Measurements from ENCODE around the gene GPHN. TPM values are rescaled to one million over a fixed set of nuclear protein-coding genes. Genes with fewer than 3 reads are reported as not detected.

GPHN gene
- total and polyA plus RNA-seq, 2 of the 4 experiments (the other 2 are of a cell fraction), result 8.0 to 8.1 TPM

GRCh38 chr14:66634876-66635275 is 126.9 kb downstream of the GPHN start:
- no peak for DNase-seq

More at GRCh38 chr14:66634876-66635275, 126.9 kb downstream of the GPHN start:
- H3K9me3 ChIP-seq (ENCODE audit: control insufficient read depth, insufficient read depth, low read length), result no peaks in the 10 kb centered on the region; the same call in 1 of the 2 replicates
- H3K23ac ChIP-seq (ENCODE audit: low read depth, low read length), result no peak overlapping the region
- no peaks in the 10 kb centered on the region; the same call in 1 of the 2 replicates for H3K4me1 ChIP-seq (ENCODE audit: control insufficient read depth, insufficient read depth, low read length)
- intact Hi-C loops (cut with micrococcal nuclease) (no loop called here), in situ Hi-C loops (cut with MboI; ENCODE audit: low sequenced_read_pairs) (loop anchor here (25.0 kb wide), 1 partner anchor 652 kb away; no protein-coding TSS in a partner anchor), dilution Hi-C loops (cut with HindIII; ENCODE audit: low sequenced_read_pairs, unreplicated experiment) (no loop called here)
- H3K56ac ChIP-seq (ENCODE audit: extremely low read depth, insufficient read depth, low read length), result no peak overlapping the region
- no peak overlapping the region for H4K5ac ChIP-seq (ENCODE audit: low read depth, low read length)
- no peak overlapping the region for H3K9ac ChIP-seq (ENCODE audit: low read depth, low read length)
- no peak overlapping the region for H3K4ac ChIP-seq (ENCODE audit: low read depth, low read length)
- POLR2A ChIA-PET (ENCODE audit: unreplicated experiment), result no interaction called here
- CTCF ChIA-PET, result interaction anchor here (0.5 to 1.3 kb wide), 2 partner anchors 111 to 1454 kb away, joined by 3 read pairs; no protein-coding TSS in a partner anchor
- no peaks in the 10 kb centered on the region for H3K27me3 ChIP-seq (ENCODE audit: control insufficient read depth, insufficient read depth, low read length)
- H3K4me3 ChIP-seq (ENCODE audit: insufficient read depth, low read depth, low read length), result no peak overlapping the region
- H3K14ac ChIP-seq (replicated peaks; ENCODE audit: low read depth, low read length), result no peak overlapping the region
- no peak overlapping the region for H2AK5ac ChIP-seq (ENCODE audit: low read depth, low read length)
- no peak overlapping the region for H2AFZ ChIP-seq (replicated peaks; ENCODE audit: low read length, poor library complexity)
- TF ChIP-seq SMC3 (IDR thresholded peaks at IDR 0.05; ENCODE audit: low read depth, low read length) (no peak), CHD1 (IDR thresholded peaks at IDR 0.05; ENCODE audit: low read depth, low read length) (no peak), CEBPB (IDR thresholded peaks at IDR 0.05; ENCODE audit: low read depth, low read length) (no peak), CTCF (conservative IDR thresholded peaks at IDR 0.05; ENCODE audit: low read depth, low read length) (no peak), RCOR1 (IDR thresholded peaks at IDR 0.05; ENCODE audit: insufficient replicate concordance, low read length) (no peak)
- H3K27ac ChIP-seq (ENCODE audit: insufficient read depth, low read length), result no peak overlapping the region
- ATAC-seq (ENCODE audit: low read depth), result peak; percentile 37; the same call in 1 of the 2 replicates
- no peak overlapping the region for H4K8ac ChIP-seq (ENCODE audit: low read depth in 2 of 2, low read length in 2 of 2)
- no peaks in the 10 kb centered on the region for H3K9me1 ChIP-seq (ENCODE audit: insufficient read depth, low read length)
- BruUV-seq (replicated peaks), result no TSS peak
- no peak overlapping the region for H2BK20ac ChIP-seq (ENCODE audit: low read depth, low read length)
- H2AK9ac ChIP-seq (replicated peaks; ENCODE audit: low read depth, low read length, poor library complexity), result no peak overlapping the region
- no peak overlapping the region for H2BK5ac ChIP-seq (ENCODE audit: low read depth, low read length, poor library complexity, severe bottlenecking)
- no peak overlapping the region for H3K18ac ChIP-seq (ENCODE audit: low read depth, low read length)
- no peak overlapping the region for H4K91ac ChIP-seq (ENCODE audit: insufficient read depth, low read depth, low read length)
- no peaks in the 10 kb centered on the region; the same call in 1 of the 2 replicates for H4K20me1 ChIP-seq (ENCODE audit: insufficient read depth, low read length)
- H2BK15ac ChIP-seq (ENCODE audit: low read depth, low read length), result no peak overlapping the region
- no peak overlapping the region for H2BK120ac ChIP-seq (ENCODE audit: low read depth, low read length)
- H3K4me2 ChIP-seq (ENCODE audit: low read depth, low read length), result no peak overlapping the region
- no peaks in the 10 kb centered on the region for H3K36me3 ChIP-seq (ENCODE audit: control insufficient read depth, insufficient read depth, low read length)
- H3K79me1 ChIP-seq (ENCODE audit: low read depth in 1 of 2, low read length in 2 of 2), result no peaks in the 10 kb centered on the region
